HepG2 (cell line): ENCODE data around the gene PARD3. TPM values are rescaled to one million over a fixed set of nuclear protein-coding genes. Genes with fewer than 3 reads are reported as not detected.

Experiments used
- ATAC-seq: fragments of 200-7000 bp; cut with Tn5 transposase; 3 replicates; pipeline ENCODE4 v1.9.1; 2020; ENCODE audit warnings: mild to moderate bottlenecking, moderate library complexity
- BruUV-seq: library from RNA; stranded (reverse); fragments of 400-500 nt; replicated peaks from 2 replicates; lab custom pipeline; 2021; lab: Mats Ljungman, UMichigan
- CTCF ChIA-PET: fragments of 300-600 bp; formaldehyde crosslinking; extraction: SDS; loops from one replicate; lab custom pipeline; 2021; ENCODE audit warnings: low total read pairs, inconsistent platforms, low intra/inter-chr PET ratio; lab: Yijun Ruan, JAX
- POLR2A ChIA-PET: fragments of 350-600 bp; sonication (Branson Sonifier 250); formaldehyde crosslinking; loops from one replicate; lab custom pipeline; 2020; ENCODE audit warnings: antibody characterized with exemption, inconsistent platforms; lab: Yijun Ruan, JAX
- DNase-seq: peaks from one replicate; pipeline ENCODE4 v3.0.0-alpha.2; 2015; ENCODE audit warnings: low spot score
- FAIRE-seq: peaks from 3 replicates; lab custom pipeline; 2011; peaks lifted over from hg19 to GRCh38; lab: Jason Lieb, UNC
- H2AFZ ChIP-seq: one replicate; pipeline ENCODE4 v1.6.1; 2011; ENCODE audit warnings: low read length, inconsistent platforms
- H3K27ac ChIP-seq: fragments of 300-600 bp; 3 replicates; pipeline ENCODE4 v1.8.0; 2011; ENCODE audit warnings: mixed run types, mild to moderate bottlenecking, mixed read lengths, low read length, inconsistent platforms; ENCODE audit not compliant: insufficient read depth; ENCODE audit errors: extremely low read length
- H3K27me3 ChIP-seq, 2 experiments: fragments of 200-600 bp in 1 of 2; 2 replicates in 1 of 2; 3 replicates in 1 of 2; pipeline versions ENCODE4 v1.6.0 to v1.8.0; 2011; ENCODE audit warnings: low read length in 2 of 2, mild to moderate bottlenecking in 2 of 2, moderate library complexity in 2 of 2, inconsistent platforms in 1 of 2; ENCODE audit not compliant: insufficient read depth in 2 of 2, control insufficient read depth in 1 of 2
- H3K36me3 ChIP-seq, 2 experiments: fragments of 200-600 bp in 1 of 2; replicated peaks in 1 of 2; 2 replicates in 1 of 2; 3 replicates in 1 of 2; pipeline versions ENCODE4 v1.5.1 to v1.8.0; 2011; ENCODE audit warnings: low read length in 2 of 2, inconsistent platforms in 1 of 2; ENCODE audit not compliant: insufficient read depth in 2 of 2, control insufficient read depth in 1 of 2
- H3K4me1 ChIP-seq: 2 replicates; pipeline ENCODE4 v1.5.1; 2012; ENCODE audit warnings: low read length, inconsistent platforms; ENCODE audit not compliant: insufficient read depth
- H3K4me2 ChIP-seq: 2 replicates; pipeline ENCODE4 v1.6.0; 2011; ENCODE audit warnings: low read depth, low read length, inconsistent platforms
- H3K4me3 ChIP-seq, 3 experiments: fragments of 200-600 bp in 1 of 3; sonication (generic), shearing (Covaris generic) in 1 of 3; replicated peaks in 1 of 3; 2 replicates each; pipeline ENCODE4 v1.5.1; 2011 to 2016; ENCODE audit warnings: low read length in 3 of 3, inconsistent platforms in 2 of 3, low read depth in 2 of 3, mild to moderate bottlenecking in 2 of 3, control low read depth in 1 of 3, mixed read lengths in 1 of 3; ENCODE audit not compliant: insufficient read depth in 1 of 3
- H3K79me2 ChIP-seq: one replicate; pipeline ENCODE4 v1.6.1; 2011; ENCODE audit warnings: low read length, inconsistent platforms; ENCODE audit not compliant: insufficient read depth
- H3K9ac ChIP-seq: 2 replicates; pipeline ENCODE4 v1.6.0; 2011; ENCODE audit warnings: mild to moderate bottlenecking, low read depth, low read length, inconsistent platforms; ENCODE audit not compliant: insufficient read depth
- H3K9me3 ChIP-seq: 2 replicates; pipeline ENCODE4 v1.5.1; 2012; ENCODE audit warnings: mild to moderate bottlenecking, low read length
- H4K20me1 ChIP-seq: 2 replicates; pipeline ENCODE4 v1.6.0; 2011; ENCODE audit warnings: inconsistent platforms, mild to moderate bottlenecking, low read length, moderate library complexity; ENCODE audit not compliant: insufficient read depth
- AHR ChIP-seq: IDR thresholded peaks from 2 replicates; pipeline ENCODE4 v1.6.1; 2018; ENCODE audit warnings: missing genetic modification reagents, missing compliant biosample characterization
- ARNTL ChIP-seq: sonication (generic); formaldehyde crosslinking; IDR thresholded peaks from 2 replicates; pipeline ENCODE4 v1.4.0; 2020; ENCODE audit warnings: mild to moderate bottlenecking, missing genetic modification reagents
- GATA4 ChIP-seq: sonication (generic); IDR thresholded peaks from 2 replicates; pipeline ENCODE4 v1.6.1; 2016; ENCODE audit warnings: antibody characterized with exemption, low read depth, borderline replicate concordance
- IKZF4 ChIP-seq: sonication (generic); formaldehyde crosslinking; IDR thresholded peaks from 2 replicates; pipeline ENCODE4 v1.5.1; 2020; ENCODE audit warnings: borderline replicate concordance, mild to moderate bottlenecking, low read depth, missing genetic modification reagents; ENCODE audit errors: not compliant biosample characterization
- NR2C2 ChIP-seq: sonication (generic); formaldehyde crosslinking; IDR thresholded peaks from 2 replicates; pipeline ENCODE4 v1.4.0; 2020; ENCODE audit warnings: missing genetic modification reagents, mild to moderate bottlenecking, moderate library complexity, borderline replicate concordance
- SIN3B ChIP-seq: fragments of 150-350 bp; IDR thresholded peaks from 2 replicates; pipeline ENCODE4 v1.6.1; 2014; ENCODE audit warnings: low read length
- STAG1 ChIP-seq: sonication (generic); formaldehyde crosslinking; IDR thresholded peaks from 2 replicates; pipeline ENCODE4 v1.4.0; 2020; ENCODE audit warnings: missing genetic modification reagents
- ZBED4 ChIP-seq: sonication (generic); formaldehyde crosslinking; IDR thresholded peaks from 2 replicates; pipeline ENCODE4 v1.4.0; 2020; ENCODE audit warnings: missing genetic modification reagents, borderline replicate concordance
- ZBTB8A ChIP-seq: sonication (generic); formaldehyde crosslinking; IDR thresholded peaks from 2 replicates; pipeline ENCODE4 v1.4.0; 2020; ENCODE audit warnings: mild to moderate bottlenecking, low read depth, missing genetic modification reagents, borderline replicate concordance
- ZC3H4 ChIP-seq: sonication (generic); formaldehyde crosslinking; IDR thresholded peaks from 2 replicates; pipeline ENCODE4 v1.4.0; 2020; ENCODE audit warnings: missing genetic modification reagents, borderline replicate concordance
- ZFP82 ChIP-seq: sonication (generic); formaldehyde crosslinking; IDR thresholded peaks from 2 replicates; pipeline ENCODE4 v1.5.1; 2020; ENCODE audit warnings: mild to moderate bottlenecking, missing genetic modification reagents, borderline replicate concordance
- ZNF224 ChIP-seq: sonication (generic); formaldehyde crosslinking; IDR thresholded peaks from 2 replicates; pipeline ENCODE4 v1.5.0; 2020; ENCODE audit warnings: mild to moderate bottlenecking, missing genetic modification reagents
- ZNF251 ChIP-seq: sonication (generic); formaldehyde crosslinking; IDR thresholded peaks from 2 replicates; pipeline ENCODE4 v1.9.0; 2021; ENCODE audit warnings: mild to moderate bottlenecking, missing genetic modification reagents
- ZNF296 ChIP-seq: sonication (generic); formaldehyde crosslinking; conservative IDR thresholded peaks from 2 replicates; pipeline ENCODE4 v1.5.0; 2020; ENCODE audit warnings: mild to moderate bottlenecking, missing genetic modification reagents
- ZNF549 ChIP-seq: sonication (generic); formaldehyde crosslinking; IDR thresholded peaks from 2 replicates; pipeline ENCODE4 v1.5.0; 2020; ENCODE audit warnings: missing genetic modification reagents
- ZNF629 ChIP-seq: sonication (generic); formaldehyde crosslinking; conservative IDR thresholded peaks from 2 replicates; pipeline ENCODE4 v1.5.0; 2020; ENCODE audit warnings: missing genetic modification reagents
- ZNF777 ChIP-seq: sonication (generic); formaldehyde crosslinking; IDR thresholded peaks from 2 replicates; pipeline ENCODE4 v1.4.0; 2020; ENCODE audit warnings: missing genetic modification reagents
- WGBS: methylation state at CpG from one replicate; pipeline ENCODE4 v1.1.6; 2017; ENCODE audit warnings: low lambda C conversion rate; 5-methylcytosine and 5-hydroxymethylcytosine counted together
- in situ Hi-C: cut with HindIII; loops from 2 replicates; pipeline ENCODE4 v1.10.0; 2017; ENCODE audit warnings: low pct_unique_long_range_greater_than_20kb; ENCODE audit not compliant: extremely low pct_ligation_motif_present
- intact Hi-C: fragments of 100-400 bp; cut with micrococcal nuclease; formaldehyde crosslinking; loops from one replicate; pipeline ENCODE4 v1.10.0; 2022; ENCODE audit not compliant: unreplicated experiment
- polyA plus RNA-seq, 8 experiments: library from polyadenylated mRNA; depleted of rRNA in 3 of 8; stranded (reverse) in 7 of 8; unstranded in 1 of 8; fragments of >200 nt; fragmentation: Illumina TruSeq in 4 of 8; extraction: Trizol in 4 of 8; gene quantifications; 2 replicates each; pipeline versions ENCODE4 v1.2.1 to v1.2.3, GENCODE V29; 2011 to 2016; ENCODE audit warnings: low read depth in 4 of 8, missing spikeins in 1 of 8, mixed read lengths in 1 of 8; ENCODE audit not compliant: insufficient read depth in 1 of 8
- total RNA-seq, 5 experiments: library from RNA; depleted of rRNA; stranded (reverse); fragments of >200 nt; fragmentation: Illumina TruSeq; extraction: Trizol; gene quantifications; 2 replicates each; pipeline ENCODE4 v1.2.3, GENCODE V29; 2016; ENCODE audit warnings: low read depth in 1 of 5
- TF ChIP-seq, protein P1 (sequence below): sonication (generic); formaldehyde crosslinking; IDR thresholded peaks from 2 replicates; pipeline ENCODE4 v1.4.0; 2020; ENCODE audit warnings: mild to moderate bottlenecking, missing genetic modification reagents

The PARD3 gene
- total and polyA plus RNA-seq, 2 of the 13 experiments (the other 11 are each of a cell fraction or from before 2014, with no cell fraction given): 40.9 to 60.0 TPM

DNA sequence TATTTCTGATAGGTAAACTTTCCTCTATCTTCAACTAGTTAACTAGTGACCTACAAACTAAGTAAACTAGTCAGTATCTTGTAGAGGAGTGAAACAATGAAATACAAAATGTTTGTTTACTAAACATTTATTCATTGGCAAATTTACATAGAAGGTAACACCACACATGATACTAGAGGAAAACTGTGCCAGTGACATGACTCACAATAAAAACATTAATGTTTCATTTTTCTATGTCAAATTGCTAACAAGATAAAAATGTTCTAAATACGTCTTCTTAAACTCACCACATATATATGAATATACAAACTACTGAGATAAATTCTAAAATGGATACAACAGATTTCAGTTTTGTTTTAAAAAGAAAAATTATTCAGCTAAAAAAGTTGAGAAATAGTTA is 471.3 kb downstream of the PARD3 start:
- intact Hi-C loops: no loop called here
- WGBS: 94% methylated on average over 1 of the region's 1 CpG
- Histone ChIP-seq H3K4me3 (no peak overlapping the region), H2AFZ (no peak overlapping the region), H3K27ac (no peak overlapping the region), H3K36me3 (peaks cover 3 to 6% of the 10 kb centered on the region in 2 experiments; a peak in 4 of 5 replicates), H3K9ac (no peak overlapping the region), H3K27me3 (no peaks in the 10 kb centered on the region), H3K4me1 (peaks cover 40% of the 10 kb centered on the region), H3K79me2 (no peaks in the 10 kb centered on the region), H4K20me1 (no peaks in the 10 kb centered on the region), H3K4me2 (no peak overlapping the region), H3K9me3 (no peaks in the 10 kb centered on the region)
- CTCF ChIA-PET: no interaction called here
- in situ Hi-C loops: no loop called here
- no peak for DNase-seq
- no peak for ATAC-seq
- POLR2A ChIA-PET: no interaction called here
- peak; percentile 34 for FAIRE-seq
- BruUV-seq: no TSS peak
- TF ChIP-seq ARNTL (CRISPR knock-in tag) (no peak), STAG1 (CRISPR knock-in tag) (no peak), NR2C2 (no peak), GATA4 (no peak), ZNF777 (CRISPR knock-in tag) (no peak), AHR (no peak), ZNF251 (CRISPR knock-in tag) (no peak), ZBTB8A (CRISPR knock-in tag) (no peak), ZNF296 (CRISPR knock-in tag) (no peak), ZNF549 (CRISPR knock-in tag) (no peak), IKZF4 (CRISPR knock-in tag) (no peak), ZC3H4 (CRISPR knock-in tag) (no peak), ZBED4 (CRISPR knock-in tag) (no peak), ZNF629 (CRISPR knock-in tag) (no peak), SIN3B (no peak), ZFP82 (CRISPR knock-in tag) (no peak), ZNF224 (CRISPR knock-in tag) (no peak)
- TF ChIP-seq, protein P1, sequence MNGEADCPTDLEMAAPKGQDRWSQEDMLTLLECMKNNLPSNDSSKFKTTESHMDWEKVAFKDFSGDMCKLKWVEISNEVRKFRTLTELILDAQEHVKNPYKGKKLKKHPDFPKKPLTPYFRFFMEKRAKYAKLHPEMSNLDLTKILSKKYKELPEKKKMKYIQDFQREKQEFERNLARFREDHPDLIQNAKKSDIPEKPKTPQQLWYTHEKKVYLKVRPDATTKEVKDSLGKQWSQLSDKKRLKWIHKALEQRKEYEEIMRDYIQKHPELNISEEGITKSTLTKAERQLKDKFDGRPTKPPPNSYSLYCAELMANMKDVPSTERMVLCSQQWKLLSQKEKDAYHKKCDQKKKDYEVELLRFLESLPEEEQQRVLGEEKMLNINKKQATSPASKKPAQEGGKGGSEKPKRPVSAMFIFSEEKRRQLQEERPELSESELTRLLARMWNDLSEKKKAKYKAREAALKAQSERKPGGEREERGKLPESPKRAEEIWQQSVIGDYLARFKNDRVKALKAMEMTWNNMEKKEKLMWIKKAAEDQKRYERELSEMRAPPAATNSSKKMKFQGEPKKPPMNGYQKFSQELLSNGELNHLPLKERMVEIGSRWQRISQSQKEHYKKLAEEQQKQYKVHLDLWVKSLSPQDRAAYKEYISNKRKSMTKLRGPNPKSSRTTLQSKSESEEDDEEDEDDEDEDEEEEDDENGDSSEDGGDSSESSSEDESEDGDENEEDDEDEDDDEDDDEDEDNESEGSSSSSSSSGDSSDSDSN (CRISPR knock-in tag): no peak
